GM19397 (cell line): Measurements from ENCODE around the gene TRUB2.
"Not testable (repeated sequence)": the region's sequence is repeated elsewhere in the genome, so short reads cannot be mapped to it uniquely, and the experiment has no call there.

Source experiments
- ATAC-seq: cut with Tn5 transposase; IDR thresholded peaks from one replicate; pipeline ENCODE4 v1.9.1; 2021; ENCODE audit warnings: mild to moderate bottlenecking, moderate library complexity; ENCODE audit not compliant: unreplicated experiment

Gene TRUB2

DNA sequence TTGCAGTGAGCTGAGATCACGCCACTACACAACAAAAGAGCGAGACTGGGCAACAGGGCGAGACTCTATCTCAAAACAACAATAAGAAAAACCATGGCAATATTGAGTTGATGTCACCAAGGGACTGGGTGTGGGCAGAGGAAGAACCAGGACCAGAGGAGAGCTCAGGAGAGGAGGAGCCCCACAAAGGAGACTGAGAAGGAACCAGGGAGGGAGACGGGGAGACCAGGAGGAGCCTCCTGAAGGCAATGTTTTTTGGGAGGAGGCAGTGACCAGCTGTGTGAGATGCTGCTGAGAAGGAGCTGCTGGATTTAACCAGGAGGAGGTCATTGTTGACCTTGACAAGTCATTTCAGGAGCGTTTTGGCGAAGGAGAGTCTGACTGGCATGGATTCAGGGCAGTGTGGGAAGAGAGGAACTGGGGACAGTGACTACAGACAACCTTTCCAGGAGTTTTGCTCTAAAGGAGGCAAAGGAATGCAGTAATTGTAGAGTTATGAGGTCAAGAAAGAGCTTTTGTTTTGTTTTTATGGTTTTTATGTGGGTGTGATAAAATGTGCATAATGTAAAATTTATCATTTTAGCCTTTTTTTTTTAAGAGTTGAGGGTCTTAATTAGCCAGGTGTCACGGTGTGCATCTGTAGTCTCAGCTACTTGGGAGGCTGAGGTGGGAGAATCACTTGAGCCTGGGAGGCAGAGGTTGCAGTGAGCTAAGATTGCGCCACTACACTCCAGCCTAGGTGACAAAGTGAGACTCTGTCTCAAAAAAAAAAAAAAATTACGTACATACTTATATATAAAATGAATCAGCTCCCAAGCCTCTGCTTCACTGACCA is 17.9 kb downstream of the TRUB2 start:
- no peak for ATAC-seq

DNA sequence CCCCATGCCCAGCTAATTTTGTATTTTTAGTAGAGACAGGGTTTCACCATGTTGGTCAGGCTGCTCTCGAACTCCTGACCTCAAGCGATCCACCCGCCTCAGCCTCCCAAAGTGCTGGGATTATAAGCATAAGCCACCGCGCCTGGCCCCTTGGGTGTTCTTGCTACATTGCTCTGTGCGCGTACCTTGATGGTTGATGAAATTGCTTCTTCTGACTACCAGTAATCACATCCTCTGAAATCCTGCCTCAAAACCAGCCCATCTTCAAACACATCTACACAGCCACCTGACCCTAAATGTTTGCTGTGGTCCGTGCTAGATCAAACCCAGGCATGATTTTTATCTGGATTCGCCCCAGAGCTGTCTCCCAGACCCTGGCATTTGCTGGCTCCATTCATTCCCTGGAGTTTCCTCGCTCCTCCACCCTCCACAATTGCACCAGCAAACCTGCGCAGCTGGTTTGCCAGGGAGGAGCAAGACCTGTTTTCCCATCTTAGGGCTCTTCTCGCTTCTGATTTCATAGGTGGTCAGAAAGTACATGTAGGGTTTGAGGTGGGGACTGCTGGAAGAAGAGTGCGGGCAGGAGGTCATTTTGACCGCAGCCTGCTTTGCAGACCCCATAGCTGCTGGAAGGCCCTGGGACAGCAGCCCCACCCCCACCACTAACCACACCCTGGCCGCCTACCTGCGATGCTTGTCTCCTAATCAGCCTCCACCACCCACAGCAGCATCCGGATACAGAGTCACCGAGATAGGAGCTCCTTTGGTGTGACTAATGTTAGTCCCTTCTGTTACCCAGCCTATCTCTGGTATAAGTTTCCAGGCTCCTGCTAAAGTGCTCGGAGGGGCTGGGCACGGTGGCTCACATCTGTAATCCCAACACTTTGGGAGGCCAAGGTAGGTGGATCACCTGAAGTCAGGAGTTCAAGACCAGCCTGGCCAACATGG is 23.4 kb downstream of the TRUB2 start:
- ATAC-seq: no peak

DNA sequence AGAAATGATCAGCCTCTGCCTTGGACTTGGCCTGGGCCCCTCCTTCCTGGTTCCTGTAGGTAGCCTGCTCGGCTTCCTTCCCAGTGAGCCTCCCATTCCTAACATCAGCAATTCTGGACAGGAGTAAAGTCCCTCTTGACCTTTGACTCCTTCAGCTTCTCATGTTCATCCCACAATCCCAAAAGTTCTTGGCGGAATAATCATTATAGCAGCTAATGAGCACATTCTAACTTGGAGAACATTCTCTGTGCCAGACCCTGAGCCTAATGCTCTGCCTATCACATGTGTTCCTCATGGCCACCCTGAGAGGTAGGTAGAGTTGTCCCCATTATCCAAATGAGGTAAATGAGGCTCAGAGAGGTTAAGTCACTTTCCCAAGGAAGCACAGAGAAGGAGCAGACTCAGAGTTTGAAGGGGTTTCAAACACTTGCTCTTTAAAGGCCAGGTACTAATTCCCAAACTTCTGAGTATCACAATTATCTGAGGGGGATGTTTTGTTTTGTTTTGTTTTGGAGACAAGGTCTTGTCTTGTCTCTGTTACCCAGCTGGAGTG is 24.9 kb downstream of the TRUB2 start:
- ATAC-seq: no peak

DNA sequence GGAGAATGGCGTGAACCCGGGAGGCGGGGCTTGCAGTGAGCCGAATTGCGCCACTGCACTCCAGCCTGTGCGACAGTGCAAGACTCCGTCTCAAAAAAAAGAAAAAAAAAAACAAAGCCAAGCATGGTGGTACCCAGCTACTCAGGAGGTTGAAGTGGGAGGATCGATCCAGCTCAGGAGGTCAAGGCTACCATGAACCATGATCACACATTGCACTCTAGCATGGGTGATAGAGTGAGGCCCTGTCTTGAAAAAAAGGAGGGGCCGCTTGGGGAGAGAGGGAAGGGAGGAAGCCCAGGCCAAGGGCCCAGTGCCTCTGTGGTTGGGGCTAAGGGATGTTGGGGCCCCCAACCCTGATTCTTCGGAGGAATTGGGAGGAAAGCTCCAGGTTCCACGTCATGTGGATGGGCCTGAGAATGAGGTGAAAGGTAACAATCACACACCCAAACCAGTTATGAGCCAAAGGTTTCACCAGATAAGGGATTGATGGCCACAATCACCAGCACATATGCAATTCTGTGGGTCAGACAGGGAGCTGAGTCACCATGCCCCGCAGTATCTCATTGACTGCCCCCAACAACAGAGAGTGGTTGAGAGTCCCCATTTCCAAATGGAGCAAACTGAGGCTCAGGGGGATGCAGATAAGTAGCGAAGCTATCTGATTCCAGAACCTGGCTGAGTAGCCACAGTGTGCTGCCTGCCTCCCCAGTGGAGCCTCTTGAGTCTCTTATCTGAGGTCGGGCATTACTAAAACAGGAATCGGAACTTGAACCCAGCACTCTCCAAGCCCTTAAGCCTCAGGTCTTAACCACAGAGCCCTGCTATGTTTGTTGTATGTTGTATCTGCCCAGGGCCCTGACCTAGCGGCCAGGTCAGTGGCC is 25.7 kb downstream of the TRUB2 start:
- no peak for ATAC-seq

DNA sequence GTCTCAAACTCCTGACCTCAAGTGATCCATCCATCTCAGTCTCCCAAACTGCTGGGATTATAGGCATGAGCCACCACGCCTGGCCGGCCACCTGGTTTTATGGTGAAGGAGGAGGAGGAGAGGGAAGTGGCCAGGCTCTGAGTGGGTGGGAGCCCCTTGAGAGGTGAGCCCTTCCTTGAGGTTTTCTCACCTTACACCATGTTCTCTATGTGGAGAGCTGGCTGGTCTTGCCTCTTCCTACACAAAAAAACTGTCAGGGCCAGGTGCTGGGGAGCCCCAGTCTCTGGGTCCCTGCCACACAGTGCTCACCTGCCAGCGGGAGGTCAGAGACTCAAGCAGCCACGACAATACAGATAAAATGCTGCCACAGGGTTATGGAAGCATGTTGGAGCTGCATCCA is 28.1 kb downstream of the TRUB2 start:
- ATAC-seq: no peak

DNA sequence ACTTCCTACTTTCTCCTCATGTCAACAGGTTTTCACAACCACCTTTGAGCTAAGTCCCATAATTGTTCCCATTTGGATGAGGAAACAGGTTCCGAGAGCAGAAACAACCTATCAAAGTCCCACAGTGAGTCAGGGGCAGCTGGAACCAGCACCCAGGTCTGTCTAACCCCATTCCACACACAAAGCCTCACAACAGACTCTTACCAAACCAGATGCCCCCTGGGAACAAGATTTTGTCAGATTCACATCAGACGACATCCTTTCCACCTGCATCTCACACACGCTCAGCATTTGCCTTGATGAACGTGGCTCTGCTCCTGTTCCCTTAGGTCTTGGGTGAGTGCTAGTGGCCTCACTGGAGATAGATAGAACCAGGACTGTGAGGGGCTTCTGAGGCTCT is 29.2 kb downstream of the TRUB2 start:
- ATAC-seq: no peak

DNA sequence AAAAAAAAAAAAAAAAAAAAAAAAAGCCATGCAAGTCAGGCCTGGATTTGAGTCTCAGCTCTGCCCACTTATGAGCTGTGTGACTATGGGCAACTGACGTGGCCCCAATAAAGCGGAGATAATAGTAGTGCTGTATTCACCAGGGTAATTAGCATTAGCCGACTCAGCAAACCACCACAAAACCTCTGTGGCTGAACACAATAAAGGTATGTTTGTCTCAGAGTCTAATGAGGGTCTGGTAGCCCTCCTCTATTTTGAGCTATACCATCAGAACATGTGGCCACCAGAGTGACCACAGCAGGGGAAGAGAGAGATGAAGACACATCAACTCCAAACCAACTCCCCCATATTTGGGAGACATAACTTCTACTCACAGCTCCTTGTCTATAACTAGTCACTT is 30.2 kb downstream of the TRUB2 start:
- no peak for ATAC-seq

DNA sequence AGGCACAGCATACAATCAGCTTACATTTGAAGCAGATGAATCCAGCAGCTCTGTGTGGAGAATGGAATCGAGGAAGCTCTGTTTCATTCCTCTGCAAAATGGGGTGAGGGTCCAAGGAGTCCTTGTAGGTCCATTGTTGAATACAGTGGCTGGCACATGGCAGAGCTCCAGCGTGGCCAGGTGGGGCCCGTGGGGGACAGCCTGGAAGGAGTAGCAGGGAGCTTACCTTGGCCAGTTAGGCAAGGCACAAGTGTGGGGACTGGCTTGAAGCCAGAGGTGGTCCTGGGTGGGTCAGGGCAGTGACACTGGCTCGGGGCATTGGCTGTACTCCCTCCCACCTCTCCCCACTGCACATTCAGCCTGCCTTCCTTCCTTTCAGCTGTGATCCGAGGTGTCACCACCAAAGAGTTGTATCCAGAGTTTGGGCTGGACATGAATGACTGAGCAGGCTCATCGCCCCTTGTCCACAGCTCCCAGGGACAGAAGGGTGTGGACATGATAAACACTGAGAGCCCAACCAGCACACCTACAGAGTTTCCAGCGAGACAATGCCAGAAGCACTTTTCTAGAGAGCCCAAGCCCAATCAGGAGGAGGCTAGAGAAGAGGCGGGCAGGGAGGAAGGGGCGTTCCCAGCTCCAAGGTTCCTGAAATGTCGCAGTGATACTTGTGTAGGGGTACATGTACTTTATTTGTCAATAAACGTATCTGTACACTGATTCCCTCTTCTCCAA is 33.8 kb downstream of the TRUB2 start:
- ATAC-seq: no peak

DNA sequence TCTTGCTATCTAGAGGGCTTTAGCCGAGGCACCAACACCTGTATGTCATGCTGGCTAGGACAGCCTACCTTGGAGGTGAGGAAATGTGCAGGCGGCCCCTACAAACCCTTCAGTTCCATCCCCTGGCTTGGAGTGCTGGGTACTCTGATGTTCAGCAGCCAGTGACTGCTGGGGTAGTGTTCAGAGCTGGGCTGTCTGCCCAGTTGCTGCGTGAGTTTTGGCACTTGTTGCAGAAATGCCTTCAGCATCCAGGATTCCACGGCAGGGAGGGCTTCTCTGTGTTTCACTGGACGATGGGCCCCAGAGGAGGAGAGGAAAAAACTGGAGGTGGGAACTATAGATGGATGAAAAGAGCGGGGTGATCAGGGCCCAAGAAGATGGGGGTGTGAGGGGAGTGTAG is 35.8 kb downstream of the TRUB2 start:
- ATAC-seq: no peak

DNA sequence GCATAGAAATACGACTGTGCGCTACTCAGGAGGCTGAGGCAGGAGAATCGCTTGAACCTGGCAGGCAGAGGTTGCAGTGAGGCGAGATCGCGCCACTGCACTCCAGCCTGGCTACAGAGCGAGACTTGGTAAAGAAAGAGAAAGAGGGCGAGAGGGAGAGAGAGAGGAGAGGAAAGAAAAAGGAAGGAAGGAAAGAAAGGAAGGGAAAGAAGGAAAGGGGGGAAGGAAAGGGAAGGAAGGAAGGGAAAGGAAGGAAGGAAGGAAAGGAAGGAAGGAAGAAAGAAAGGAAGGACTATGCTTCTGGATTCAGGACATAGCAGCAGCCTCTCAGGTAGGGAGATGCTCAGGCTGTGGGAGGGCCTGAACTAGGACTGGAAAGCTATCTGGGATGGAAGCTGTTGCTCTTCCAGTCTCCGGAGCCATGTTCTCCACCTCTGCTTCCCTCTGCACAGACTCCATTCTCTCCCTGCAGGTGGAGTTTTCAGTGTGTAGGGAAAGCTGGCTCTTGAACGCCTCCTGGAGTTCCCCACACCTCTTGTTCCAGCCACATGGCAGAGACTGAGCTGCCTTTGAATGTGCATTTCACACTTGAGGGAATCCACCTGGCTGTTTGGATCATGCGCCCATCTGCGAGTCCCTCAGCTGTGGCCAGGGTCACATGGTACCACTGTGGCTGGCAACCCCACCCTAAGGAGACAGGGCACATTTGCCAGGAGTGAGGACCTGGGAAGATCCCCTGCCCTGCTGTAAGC is 37.0 kb downstream of the TRUB2 start:
- ATAC-seq: no peak

DNA sequence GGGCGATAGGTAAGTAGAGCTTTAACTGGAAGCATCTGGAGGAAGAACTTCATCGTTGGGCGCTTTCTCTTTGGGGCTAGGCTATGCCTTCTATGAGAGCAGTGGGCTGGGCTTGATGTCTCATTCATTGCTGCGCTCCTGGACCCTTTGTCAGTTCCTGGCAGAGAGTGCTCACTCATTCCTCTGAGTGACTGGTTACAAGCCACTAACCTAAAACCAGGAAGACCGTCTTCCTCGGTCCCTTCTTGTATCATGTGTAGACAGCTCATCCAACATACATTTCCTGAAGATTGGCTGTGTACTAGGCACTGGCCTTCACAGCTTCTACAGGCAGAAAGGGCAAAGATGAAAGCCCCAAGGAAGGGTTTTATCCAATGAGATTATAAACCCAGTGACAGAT is 39.7 kb downstream of the TRUB2 start:
- no peak for ATAC-seq

DNA sequence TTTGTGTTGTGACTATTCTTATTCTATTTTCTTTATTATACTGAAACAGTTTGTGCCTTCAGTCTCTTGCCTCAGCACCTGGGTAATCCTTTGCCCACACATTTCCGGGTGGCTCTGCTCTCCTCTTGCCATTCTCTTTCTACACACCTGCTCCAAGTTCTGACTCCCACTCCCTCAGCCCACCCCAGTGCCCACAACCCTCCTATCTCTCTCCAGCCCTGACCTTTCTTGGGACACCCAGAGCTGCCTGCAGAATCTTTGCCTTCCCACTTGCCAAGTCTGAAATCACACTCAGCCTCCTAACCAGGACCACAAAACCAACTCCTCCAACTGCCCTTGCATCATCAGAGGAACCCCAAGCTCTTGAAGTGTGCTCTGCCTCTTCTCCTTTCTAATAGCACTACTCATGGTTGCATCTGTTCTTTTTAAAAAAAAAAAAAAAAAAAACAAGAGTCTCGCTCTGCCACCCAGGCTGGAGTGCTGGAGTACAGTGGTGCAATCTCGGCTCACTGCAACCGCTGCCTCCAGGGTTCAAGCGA is 42.1 kb downstream of the TRUB2 start:
- ATAC-seq: no peak

DNA sequence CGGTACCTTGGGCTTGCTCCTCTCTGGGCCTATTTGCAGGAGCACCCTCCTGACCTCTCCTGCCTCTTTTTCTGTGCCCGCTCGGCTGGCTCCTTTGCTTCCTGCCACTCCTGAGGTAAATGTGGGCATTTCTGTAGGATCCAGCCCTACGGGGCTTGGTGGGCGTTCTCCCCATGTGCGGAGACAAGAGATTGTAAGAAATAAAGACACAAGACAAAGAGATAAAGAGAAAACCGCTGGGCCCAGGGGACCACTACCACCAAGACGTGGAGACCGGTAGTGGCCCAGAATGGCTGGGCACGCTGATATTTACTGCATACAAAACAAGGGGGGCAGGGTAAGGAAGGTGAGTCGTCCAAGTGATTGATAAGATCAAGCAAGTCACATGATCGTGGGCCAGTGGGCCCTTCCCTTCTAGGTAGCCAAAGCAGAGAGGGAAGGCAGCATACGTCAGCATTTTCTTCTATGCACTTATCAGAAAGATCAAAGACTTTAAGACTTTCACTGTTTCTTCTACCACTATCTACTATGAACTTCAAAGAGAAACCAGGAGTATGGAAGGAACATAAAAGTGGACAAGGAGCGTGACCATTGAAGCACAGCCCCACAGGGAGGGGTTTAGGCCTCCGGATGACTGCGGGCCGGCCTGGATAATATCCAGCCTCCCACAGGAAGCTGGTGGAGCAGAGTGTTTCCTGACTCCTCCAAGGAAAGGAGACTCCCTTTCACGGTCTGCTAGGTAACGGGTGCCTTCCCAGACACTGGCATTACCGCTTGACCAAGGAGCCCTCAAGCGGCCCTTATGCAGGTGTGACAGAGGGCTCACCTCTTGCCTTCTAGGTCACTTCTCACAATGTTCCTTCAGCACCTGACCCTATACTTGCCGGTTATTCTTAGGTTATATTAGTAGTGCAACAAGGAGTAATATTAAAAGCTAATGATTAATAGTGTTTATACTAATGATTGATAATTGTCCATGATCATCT is 42.9 kb downstream of the TRUB2 start:
- ATAC-seq: not testable (repeated sequence)

DNA sequence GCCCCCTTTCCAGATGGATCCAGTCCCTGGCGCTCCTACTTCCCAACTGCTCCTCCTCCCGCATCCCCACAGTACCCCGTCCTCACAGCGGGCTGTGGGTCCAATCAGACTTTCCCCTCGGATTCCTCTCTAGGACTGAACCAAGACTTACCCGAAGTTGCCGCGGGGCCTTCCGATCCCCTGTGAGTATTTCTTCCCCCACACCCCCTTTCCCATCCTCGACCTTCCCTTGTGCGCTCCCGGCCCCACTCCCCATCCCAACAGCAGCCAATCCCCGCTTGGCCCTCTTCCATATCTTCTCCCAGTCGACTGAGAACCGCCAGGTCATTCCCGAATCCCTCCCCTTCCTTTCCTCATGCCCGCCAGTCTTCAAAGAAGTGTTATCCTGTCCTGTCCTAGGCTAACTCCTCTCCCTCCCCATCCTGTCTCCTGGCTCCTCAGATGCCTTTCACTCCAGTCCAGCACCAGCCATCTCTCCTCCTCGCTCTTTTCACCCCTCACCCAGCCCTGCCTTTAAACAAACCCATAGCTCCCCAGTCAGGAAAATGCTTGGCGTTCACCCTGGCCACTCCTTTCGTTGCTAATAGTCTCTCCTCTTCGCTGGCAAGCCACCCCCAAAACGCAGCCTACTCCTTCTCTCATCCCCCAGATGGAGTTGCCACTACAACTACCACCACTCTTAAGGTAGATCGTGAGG is 45.5 kb downstream of the TRUB2 start:
- ATAC-seq: no peak

DNA sequence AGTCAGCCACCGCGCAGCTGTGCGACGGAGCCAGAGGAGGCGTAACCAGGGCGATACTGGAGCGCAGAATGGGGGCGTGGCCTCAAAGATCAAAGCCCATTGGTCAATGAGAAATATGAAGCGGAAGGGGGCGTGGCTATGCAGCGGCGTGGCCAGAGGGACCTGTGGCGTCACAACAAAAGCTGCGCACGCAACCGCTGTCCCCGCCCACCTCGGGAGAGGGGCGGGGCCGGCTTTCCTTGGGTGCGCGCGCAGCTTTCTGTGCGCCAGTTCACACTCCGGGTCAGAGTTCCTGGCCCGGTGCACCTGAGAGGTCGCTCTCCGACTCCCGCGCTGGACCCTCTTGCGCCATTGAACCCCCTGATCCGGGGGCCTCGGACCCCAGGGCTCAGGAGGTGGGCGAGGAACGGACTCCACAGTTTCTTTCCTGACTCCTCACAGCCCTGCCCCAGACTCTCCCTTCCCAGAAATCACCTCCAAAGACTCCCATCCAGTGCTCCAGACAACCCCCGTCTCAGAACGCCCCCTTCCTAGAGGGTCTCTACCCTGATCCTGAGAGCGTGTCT is 46.2 kb downstream of the TRUB2 start, which contains the start of gene SWI5:
Gene SWI5 (plus strand): TSS at position 269 of the 566 bp plus-strand sequence.
- ATAC-seq: peak; percentile 94

DNA sequence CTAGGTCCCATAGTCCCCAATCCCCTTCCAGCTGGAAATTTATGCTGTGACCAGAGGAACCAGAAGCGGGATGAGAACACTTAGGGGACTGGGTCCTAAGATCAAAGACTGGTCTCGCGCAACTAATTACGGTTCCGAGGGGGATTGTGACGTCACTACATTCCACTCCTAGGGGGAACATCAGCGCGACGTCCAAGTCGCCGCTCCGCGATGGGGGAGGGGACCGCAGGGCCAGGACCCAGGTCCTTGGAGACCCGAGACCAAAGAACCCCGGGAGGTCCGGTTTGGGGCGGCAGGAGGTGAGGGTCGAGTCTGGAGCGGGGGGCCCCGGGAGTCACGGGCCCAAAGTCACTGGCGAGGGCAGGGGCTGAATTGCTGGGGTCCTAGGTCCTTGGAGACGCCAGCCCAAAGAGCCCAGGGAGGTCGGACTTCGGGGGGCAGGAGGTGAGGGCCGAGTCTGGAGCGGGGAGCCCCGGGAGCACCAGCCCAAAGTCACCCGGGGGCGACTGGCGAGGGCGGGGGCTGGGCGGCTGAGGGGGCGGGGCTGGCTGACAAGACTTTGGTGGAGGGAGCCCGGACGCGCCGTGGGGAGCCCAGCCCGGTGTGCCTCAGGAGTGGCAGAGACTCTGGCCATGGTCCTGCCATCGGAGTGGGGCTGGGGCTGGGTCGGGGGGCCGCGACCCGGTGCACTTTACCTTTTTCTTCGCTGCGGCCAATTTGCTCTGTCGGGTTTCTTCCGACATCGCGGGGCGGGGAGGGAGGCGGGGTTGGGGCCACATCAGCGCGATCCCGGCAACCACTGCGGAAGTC is 46.8 kb downstream of the TRUB2 start, which contains the start of gene GOLGA2:
Gene GOLGA2 (minus strand): TSS at position 810 of the 810 bp plus-strand sequence. CDS start 31 bp downstream, at position 779.
- peak; percentile 42 for ATAC-seq
